ENCODE measurements around the gene HMX1.
A peak's percentile ranks its signal among the peaks of the same experiment; 100 is the strongest.

HMX1 gene

DNA sequence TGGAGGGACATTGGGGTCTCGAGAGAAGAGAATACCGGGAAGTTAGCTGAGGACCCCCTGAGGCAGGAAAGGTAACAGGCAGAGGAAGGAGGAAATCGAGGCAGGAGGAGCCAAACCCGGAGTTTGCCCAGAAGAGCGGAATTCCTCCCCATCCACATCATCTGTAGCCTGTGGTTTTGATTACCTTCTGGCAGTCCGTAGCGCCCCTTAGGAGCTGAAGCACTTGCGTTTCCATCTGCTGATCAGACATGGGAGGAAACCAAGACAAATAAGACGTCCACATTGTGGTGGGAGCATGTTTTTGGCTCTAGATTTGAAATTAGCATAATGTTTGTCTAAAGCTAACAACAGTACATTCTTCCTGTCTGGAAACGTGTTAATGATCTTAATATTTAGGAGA lies 26.8 kb upstream of the HMX1 start:
- no peak overlapping the region for H3K4me3 ChIP-seq (ENCODE audit: low read length)
- no peak overlapping the region for H3K27ac ChIP-seq (ENCODE audit: low read length)
- no peaks in the 10 kb centered on the region for H3K36me3 ChIP-seq (ENCODE audit: control insufficient read depth, insufficient read depth, low read length)
- peaks cover 26% of the 10 kb centered on the region for H3K27me3 ChIP-seq (ENCODE audit: control insufficient read depth, insufficient read depth, low read length)
- WGBS (ENCODE audit: insufficient coverage, insufficient read length) = no CpG with 5 or more reads among the region's 10 CpGs
- H3K9me3 ChIP-seq (ENCODE audit: control insufficient read depth, insufficient read depth, low read length) = no peaks in the 10 kb centered on the region
- peaks cover 2% of the 10 kb centered on the region for H3K4me1 ChIP-seq (ENCODE audit: control insufficient read depth, insufficient read depth, low read length)
- DNase-seq (ENCODE audit: low read depth, low spot score) = no peak

DNA sequence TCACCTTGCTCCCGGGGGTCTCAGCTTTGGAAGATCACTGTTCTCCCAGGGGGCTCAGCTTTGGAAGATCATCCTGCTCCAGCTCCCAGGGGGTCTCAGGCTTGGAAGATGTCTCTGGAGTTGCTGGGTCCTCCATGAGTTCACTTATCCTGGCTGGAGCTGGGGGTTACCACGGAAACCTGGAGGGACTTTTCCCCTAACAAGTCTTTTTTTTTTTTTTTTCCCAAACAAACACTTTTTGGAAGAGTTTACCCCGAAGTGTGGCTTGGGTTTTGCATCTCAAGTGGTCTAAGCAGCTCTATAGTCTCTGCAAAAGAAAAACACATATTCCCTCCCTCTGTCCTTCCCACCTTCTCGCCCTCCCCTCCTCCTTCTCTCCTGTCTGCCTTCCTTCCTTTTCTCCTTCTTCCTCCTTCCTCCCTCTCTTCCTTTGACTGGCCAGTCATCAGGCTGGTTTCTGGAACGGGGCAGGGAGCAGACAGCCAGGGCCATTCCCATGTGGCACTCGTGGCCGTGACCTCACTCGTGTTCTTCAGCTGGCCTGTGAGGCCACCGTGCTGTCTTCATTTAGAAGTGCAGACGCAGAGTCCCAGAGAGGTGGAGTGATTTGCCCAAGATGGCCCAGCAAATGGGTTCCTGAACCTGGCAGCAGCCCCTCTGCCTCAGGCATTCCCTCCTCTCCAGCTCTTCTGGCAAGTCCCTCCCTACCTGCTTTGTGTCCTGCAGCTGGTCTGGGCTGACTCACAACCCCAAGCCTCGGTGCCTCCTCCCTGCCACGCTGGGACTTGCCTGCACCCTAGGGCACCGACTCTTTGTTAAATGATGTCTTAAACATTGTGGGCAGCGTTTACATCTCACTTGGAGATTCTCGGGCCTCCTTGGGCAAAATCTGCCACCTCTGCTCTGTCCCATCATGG lies 25.9 kb upstream of the HMX1 start:
- peaks cover 35% of the 10 kb centered on the region for H3K27me3 ChIP-seq (ENCODE audit: control insufficient read depth, insufficient read depth, low read length)
- no peaks in the 10 kb centered on the region for H3K36me3 ChIP-seq (ENCODE audit: control insufficient read depth, insufficient read depth, low read length)
- no CpG with 5 or more reads among the region's 15 CpGs for WGBS (ENCODE audit: insufficient coverage, insufficient read length)
- H3K27ac ChIP-seq (ENCODE audit: low read length) = no peak overlapping the region
- H3K4me3 ChIP-seq (ENCODE audit: low read length) = no peak overlapping the region
- no peaks in the 10 kb centered on the region for H3K9me3 ChIP-seq (ENCODE audit: control insufficient read depth, insufficient read depth, low read length)
- DNase-seq (ENCODE audit: low read depth, low spot score) = no peak
- H3K4me1 ChIP-seq (ENCODE audit: control insufficient read depth, insufficient read depth, low read length) = peaks cover 2% of the 10 kb centered on the region

DNA sequence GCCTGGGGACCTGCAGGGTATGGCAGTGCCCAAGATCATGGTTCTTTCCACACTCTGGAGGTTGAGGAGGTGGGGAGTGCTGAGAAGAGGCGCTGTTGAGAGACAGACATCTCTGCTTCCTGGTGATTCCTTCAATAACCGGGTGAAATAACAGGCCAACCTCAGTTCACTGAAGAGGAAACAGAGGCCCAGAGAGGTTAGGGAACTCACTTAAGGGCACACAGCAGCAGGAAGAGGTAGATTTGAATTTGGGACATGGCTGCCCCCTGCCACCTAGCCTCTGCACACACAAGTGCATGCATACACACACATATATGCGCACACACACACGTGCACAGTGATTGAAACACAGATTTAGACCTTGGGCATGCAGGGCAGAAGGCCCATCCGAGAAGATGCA lies 24.9 kb upstream of the HMX1 start:
- no CpG with 5 or more reads among the region's 5 CpGs for WGBS (ENCODE audit: insufficient coverage, insufficient read length)
- H3K27me3 ChIP-seq (ENCODE audit: control insufficient read depth, insufficient read depth, low read length) = peaks cover 43% of the 10 kb centered on the region

DNA sequence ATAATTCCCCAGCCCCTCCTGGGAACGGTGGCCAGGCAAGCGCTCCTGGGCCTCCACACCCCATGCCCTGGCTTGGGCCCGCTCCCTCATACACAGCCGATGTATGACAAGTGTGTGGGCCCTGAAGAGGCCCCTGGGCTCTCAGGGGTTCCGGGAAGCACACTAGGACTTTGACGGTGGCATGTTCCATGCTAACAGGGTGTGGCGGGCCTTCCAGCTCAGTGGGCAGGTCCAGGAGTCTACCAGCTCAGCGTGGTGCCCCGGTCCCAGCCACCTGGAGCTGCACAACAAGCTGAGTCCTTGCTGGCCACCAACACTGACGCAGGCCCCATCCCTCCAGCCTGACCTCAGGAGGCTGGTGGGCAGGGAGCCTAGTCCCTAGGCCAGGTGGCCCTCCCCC lies 24.4 kb upstream of the HMX1 start:
- Histone ChIP-seq H3K36me3 (ENCODE audit: control insufficient read depth, insufficient read depth, low read length) (no peaks in the 10 kb centered on the region), H3K9me3 (ENCODE audit: control insufficient read depth, insufficient read depth, low read length) (no peaks in the 10 kb centered on the region), H3K4me1 (ENCODE audit: control insufficient read depth, insufficient read depth, low read length) (peaks cover 2% of the 10 kb centered on the region), H3K27ac (ENCODE audit: low read length) (no peak overlapping the region), H3K27me3 (ENCODE audit: control insufficient read depth, insufficient read depth, low read length) (peaks cover 47% of the 10 kb centered on the region), H3K4me3 (ENCODE audit: low read length) (no peak overlapping the region)
- DNase-seq (ENCODE audit: low read depth, low spot score) = no peak
- no CpG with 5 or more reads among the region's 10 CpGs for WGBS (ENCODE audit: insufficient coverage, insufficient read length)

More for the DNA sequence above, 24.9 kb upstream of the HMX1 start:
- Histone ChIP-seq H3K4me3 (ENCODE audit: low read length) (no peak overlapping the region), H3K36me3 (ENCODE audit: control insufficient read depth, insufficient read depth, low read length) (no peaks in the 10 kb centered on the region), H3K4me1 (ENCODE audit: control insufficient read depth, insufficient read depth, low read length) (peaks cover 2% of the 10 kb centered on the region), H3K9me3 (ENCODE audit: control insufficient read depth, insufficient read depth, low read length) (no peaks in the 10 kb centered on the region), H3K27ac (ENCODE audit: low read length) (no peak overlapping the region)
- DNase-seq (ENCODE audit: low read depth, low spot score) = no peak

DNA sequence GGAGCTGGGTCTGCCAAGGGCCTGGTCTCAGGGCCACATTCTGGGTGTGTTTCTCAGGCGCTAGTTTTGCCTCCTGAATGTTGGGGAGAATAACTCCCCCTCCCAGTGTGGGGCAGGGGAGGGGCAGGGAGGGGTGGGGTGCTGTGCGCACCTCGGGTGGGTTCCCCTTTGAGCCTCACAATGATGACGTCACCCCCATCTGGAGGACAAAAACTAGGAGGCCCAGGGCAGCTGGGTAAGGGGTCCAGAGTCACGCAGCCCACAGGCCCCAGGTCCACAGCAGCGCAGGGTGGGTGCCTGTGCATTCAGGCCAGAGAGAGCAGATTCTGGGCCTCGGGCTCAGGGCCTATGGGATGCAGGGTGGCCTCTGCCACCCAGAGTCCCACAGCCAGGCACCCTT lies 23.7 kb upstream of the HMX1 start:
- WGBS (ENCODE audit: insufficient coverage, insufficient read length) = no CpG with 5 or more reads among the region's 7 CpGs
- Histone ChIP-seq H3K9me3 (ENCODE audit: control insufficient read depth, insufficient read depth, low read length) (no peaks in the 10 kb centered on the region), H3K27ac (ENCODE audit: low read length) (no peak overlapping the region), H3K4me1 (ENCODE audit: control insufficient read depth, insufficient read depth, low read length) (peaks cover 2% of the 10 kb centered on the region), H3K27me3 (ENCODE audit: control insufficient read depth, insufficient read depth, low read length) (peaks cover 55% of the 10 kb centered on the region), H3K4me3 (ENCODE audit: low read length) (no peak overlapping the region), H3K36me3 (ENCODE audit: control insufficient read depth, insufficient read depth, low read length) (no peaks in the 10 kb centered on the region)
- DNase-seq (ENCODE audit: low read depth, low spot score) = no peak

DNA sequence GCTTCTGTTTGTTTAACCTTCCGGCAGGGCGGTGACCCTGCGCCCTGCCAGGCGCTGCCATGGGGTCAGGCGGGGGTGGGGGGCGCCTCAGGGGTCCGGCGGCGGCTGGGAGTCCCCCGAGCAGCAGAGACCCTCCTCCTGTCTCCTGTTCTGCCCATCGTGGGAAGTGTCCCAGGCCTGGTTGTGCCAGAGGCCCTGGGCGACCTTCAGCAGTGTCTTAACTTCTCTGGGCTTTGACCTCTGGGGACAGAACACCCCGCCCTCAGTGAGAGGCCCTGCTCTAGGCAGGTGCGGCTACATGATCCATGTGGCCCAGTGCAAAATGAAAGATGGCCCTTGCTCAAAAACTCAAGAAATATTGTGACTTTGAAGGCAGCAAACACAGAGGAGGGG lies 22.8 kb upstream of the HMX1 start:
- H3K4me3 ChIP-seq (ENCODE audit: low read length) = no peak overlapping the region

DNA sequence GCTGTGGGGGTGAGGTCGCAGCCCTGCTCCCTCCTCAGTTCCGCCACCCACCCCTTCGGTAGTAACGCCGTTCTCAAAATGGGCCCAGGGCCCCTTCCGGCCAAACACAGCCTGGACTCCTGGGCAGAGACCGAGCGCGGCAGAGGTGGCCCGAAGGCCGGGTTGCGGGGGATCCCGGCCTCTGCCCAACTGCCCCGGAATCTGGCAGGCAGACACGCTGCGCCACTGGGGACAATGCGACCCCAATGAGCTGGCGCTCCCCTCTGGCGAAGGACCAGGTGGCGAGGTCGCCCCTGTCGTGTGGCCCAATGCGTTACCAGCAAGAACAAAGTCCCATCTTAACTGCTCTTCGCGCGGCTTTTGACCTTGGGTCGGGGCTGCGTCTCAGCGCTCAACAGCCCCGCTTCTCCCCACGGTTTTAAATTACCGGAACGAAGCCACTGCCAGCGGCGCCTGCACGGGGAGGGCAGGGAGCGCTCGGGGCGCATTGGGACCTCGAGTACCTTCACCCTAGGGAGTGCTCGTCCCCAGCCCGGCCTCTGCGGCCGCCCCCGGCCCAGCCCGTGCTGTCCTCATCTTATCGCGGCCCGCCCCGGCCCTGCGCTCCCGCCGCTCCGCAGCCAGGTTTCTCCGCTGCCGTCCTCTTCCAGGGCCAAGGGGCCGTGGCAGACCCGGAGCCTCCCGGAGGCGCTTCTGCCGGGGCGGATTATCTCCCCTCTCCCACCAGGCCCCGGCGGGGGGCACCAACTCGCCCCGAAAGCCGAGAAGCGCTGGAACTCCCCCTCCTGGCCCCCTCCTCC lies 22.2 kb upstream of the HMX1 start:
- no peak for DNase-seq (ENCODE audit: low read depth, low spot score)
- peaks cover 69% of the 10 kb centered on the region for H3K27me3 ChIP-seq (ENCODE audit: control insufficient read depth, insufficient read depth, low read length)
- peak overlapping the region; percentile 17; the same call in 1 of the 2 replicates for H3K4me3 ChIP-seq (ENCODE audit: low read length)
- no peak overlapping the region for H3K27ac ChIP-seq (ENCODE audit: low read length)
- H3K4me1 ChIP-seq (ENCODE audit: control insufficient read depth, insufficient read depth, low read length) = peaks cover 2% of the 10 kb centered on the region
- H3K9me3 ChIP-seq (ENCODE audit: control insufficient read depth, insufficient read depth, low read length) = no peaks in the 10 kb centered on the region
- H3K36me3 ChIP-seq (ENCODE audit: control insufficient read depth, insufficient read depth, low read length) = no peaks in the 10 kb centered on the region
- no CpG with 5 or more reads among the region's 68 CpGs for WGBS (ENCODE audit: insufficient coverage, insufficient read length)

More for the DNA sequence above, 22.8 kb upstream of the HMX1 start:
- Histone ChIP-seq H3K27ac (ENCODE audit: low read length) (no peak overlapping the region), H3K4me1 (ENCODE audit: control insufficient read depth, insufficient read depth, low read length) (peaks cover 2% of the 10 kb centered on the region), H3K27me3 (ENCODE audit: control insufficient read depth, insufficient read depth, low read length) (peaks cover 63% of the 10 kb centered on the region), H3K36me3 (ENCODE audit: control insufficient read depth, insufficient read depth, low read length) (no peaks in the 10 kb centered on the region), H3K9me3 (ENCODE audit: control insufficient read depth, insufficient read depth, low read length) (no peaks in the 10 kb centered on the region)
- WGBS (ENCODE audit: insufficient coverage, insufficient read length) = no CpG with 5 or more reads among the region's 14 CpGs
- DNase-seq (ENCODE audit: low read depth, low spot score) = no peak

DNA sequence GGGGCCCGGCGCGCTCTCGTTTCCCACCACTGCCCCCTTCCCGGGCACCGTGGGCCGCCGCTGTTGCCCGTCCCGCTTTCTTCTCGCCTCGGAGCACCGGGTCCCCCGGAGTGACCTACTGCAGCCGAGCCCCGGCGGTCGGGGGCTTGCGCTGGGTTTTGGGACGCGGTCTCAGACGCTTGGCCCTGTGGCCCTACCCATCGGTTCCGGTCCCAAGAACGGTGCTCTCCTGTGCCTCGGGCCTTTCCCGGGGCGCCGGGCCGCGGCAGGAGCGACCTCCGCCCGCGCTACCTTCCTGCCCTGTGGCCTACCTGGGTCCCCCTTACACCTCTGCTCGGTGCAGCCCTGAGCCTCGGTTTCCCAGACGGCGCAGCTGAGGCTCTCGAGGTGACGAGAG lies 21.6 kb upstream of the HMX1 start:
- no peaks in the 10 kb centered on the region for H3K36me3 ChIP-seq (ENCODE audit: control insufficient read depth, insufficient read depth, low read length)
- H3K4me1 ChIP-seq (ENCODE audit: control insufficient read depth, insufficient read depth, low read length) = peaks cover 2% of the 10 kb centered on the region
- no peaks in the 10 kb centered on the region for H3K9me3 ChIP-seq (ENCODE audit: control insufficient read depth, insufficient read depth, low read length)
- H3K27me3 ChIP-seq (ENCODE audit: control insufficient read depth, insufficient read depth, low read length) = peaks cover 75% of the 10 kb centered on the region
- H3K27ac ChIP-seq (ENCODE audit: low read length) = no peak overlapping the region
- WGBS (ENCODE audit: insufficient coverage, insufficient read length) = no CpG with 5 or more reads among the region's 41 CpGs
- H3K4me3 ChIP-seq (ENCODE audit: low read length) = peak overlapping the region; percentile 17; the same call in 1 of the 2 replicates
- no peak for DNase-seq (ENCODE audit: low read depth, low spot score)

DNA sequence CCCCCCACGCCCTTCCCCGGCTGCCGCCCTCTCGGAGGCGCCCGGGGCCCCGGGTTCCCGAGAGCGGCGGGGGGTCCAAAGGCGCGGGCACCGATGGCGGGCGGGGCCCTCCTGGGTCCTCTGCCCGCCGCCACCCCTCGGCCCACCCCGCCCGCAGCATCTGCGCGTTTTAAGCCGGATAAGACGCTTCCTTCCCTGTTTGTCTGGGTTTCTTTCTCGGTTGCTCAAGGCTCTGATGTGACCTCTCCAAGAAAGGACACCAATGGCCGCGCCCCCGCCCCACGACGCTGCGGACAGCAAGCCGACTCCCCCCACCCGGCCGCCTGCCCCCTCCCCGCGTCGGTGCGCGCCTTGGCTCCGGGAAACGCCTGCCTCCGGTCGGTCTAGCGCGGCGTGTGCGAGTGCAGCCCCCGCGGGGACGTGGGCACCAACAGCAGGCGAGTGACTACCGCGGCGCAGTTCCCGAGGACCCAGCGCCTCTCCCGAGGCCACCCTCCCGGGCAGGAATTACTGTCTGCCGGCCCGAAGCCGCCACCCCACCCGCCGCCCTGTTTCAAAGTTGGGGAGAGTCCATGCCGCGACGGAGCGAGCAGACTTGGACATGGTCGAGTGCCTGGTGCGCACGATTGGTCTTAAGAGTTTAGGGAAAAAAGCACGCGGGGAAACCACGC lies 21.1 kb upstream of the HMX1 start:
- no peak overlapping the region for H3K27ac ChIP-seq (ENCODE audit: low read length)
- H3K9me3 ChIP-seq (ENCODE audit: control insufficient read depth, insufficient read depth, low read length) = no peaks in the 10 kb centered on the region
- peaks cover 80% of the 10 kb centered on the region for H3K27me3 ChIP-seq (ENCODE audit: control insufficient read depth, insufficient read depth, low read length)
- no peak for DNase-seq (ENCODE audit: low read depth, low spot score)
- H3K36me3 ChIP-seq (ENCODE audit: control insufficient read depth, insufficient read depth, low read length) = no peaks in the 10 kb centered on the region
- H3K4me3 ChIP-seq (ENCODE audit: low read length) = no peak overlapping the region
- H3K4me1 ChIP-seq (ENCODE audit: control insufficient read depth, insufficient read depth, low read length) = peaks cover 2% of the 10 kb centered on the region
- no CpG with 5 or more reads among the region's 73 CpGs for WGBS (ENCODE audit: insufficient coverage, insufficient read length)

All from iPS DF 6.9 (cell line).